ENCODE results near the gene TMEM63C.

TMEM63C gene, protein sequence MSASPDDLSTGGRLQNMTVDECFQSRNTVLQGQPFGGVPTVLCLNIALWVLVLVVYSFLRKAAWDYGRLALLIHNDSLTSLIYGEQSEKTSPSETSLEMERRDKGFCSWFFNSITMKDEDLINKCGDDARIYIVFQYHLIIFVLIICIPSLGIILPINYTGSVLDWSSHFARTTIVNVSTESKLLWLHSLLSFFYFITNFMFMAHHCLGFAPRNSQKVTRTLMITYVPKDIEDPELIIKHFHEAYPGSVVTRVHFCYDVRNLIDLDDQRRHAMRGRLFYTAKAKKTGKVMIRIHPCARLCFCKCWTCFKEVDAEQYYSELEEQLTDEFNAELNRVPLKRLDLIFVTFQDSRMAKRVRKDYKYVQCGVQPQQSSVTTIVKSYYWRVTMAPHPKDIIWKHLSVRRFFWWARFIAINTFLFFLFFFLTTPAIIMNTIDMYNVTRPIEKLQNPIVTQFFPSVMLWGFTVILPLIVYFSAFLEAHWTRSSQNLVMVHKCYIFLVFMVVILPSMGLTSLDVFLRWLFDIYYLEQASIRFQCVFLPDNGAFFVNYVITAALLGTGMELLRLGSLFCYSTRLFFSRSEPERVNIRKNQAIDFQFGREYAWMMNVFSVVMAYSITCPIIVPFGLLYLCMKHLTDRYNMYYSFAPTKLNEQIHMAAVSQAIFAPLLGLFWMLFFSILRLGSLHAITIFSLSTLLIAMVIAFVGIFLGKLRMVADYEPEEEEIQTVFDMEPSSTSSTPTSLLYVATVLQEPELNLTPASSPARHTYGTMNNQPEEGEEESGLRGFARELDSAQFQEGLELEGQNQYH

DNA sequence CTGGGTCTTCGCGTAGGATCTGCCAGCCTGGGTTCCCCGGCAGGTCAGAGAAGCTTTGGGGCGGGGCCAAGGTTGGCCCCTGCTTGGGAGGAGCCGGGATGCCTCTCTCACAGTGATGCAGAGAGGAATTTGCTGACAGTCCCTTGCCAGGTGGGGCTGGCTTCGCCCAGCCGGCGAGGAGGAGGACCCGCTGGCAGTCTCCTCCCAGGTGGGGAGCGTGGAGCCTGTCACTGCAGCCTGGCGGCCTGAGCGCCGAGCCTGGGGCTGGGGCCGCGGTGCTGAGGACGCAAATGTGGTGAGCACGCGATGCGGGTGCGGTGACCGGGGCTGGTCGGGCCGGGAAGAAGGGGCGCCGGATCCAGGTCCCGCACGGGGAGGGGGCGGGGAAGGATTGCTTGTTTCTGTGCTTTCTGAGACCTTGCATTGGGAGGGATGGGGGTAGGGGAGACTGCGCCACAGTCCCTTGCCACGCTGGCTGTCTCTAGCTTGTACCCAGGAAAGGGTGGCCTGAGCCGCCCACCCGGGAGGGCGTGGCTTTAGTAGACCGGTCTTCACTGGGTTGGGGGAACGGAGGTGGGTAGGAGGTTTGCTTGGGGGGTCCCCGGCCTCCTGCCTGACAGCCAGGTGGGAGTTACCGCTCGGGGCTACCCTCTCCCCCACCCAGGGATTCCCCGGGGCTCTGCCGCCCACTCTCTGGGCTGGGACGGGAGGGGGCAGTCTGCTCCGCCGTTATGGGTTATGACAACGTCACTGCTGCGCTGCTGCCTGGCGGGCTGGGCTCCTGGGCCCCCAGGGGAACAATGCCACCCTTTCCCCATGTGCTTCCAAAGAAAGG lies at the start of gene TMEM63C:
TMEM63C (plus strand) TSS at position 196 of the 835 bp plus-strand sequence. CDS start 37,016 bp downstream, outside the sequence.
- DNase-seq = peak; percentile 65 to 70

DNA sequence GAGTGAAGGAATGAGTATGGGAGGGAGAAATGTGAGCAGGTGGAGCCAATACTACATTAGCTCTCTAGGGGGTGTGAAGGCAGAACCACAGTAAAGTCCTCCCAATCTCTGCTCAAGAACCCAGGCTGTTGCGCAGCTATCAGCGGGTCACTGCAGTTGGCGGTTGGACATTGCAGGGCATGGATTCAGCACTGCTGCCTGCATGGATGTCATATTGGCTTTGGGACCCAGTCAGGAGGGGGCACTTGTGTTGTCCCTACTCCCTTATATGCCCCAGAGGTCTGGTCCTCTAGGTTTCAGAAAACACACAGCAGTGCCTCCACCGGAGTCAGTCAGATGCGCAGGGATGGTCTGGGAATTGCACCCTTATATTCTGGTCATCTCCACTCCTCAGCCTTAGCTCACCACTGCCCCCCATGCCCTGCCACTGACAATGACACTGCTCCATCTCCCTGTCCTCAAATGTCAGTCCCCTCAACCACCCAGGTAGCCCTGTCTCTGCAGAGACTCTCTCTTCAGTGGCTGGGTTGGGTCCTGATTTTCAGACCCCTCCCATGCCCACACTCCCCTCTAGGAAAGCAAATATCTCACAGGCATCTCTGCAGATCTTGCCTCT lies 49.6 kb upstream of the TMEM63C start:
- DNase-seq = no peak

DNA sequence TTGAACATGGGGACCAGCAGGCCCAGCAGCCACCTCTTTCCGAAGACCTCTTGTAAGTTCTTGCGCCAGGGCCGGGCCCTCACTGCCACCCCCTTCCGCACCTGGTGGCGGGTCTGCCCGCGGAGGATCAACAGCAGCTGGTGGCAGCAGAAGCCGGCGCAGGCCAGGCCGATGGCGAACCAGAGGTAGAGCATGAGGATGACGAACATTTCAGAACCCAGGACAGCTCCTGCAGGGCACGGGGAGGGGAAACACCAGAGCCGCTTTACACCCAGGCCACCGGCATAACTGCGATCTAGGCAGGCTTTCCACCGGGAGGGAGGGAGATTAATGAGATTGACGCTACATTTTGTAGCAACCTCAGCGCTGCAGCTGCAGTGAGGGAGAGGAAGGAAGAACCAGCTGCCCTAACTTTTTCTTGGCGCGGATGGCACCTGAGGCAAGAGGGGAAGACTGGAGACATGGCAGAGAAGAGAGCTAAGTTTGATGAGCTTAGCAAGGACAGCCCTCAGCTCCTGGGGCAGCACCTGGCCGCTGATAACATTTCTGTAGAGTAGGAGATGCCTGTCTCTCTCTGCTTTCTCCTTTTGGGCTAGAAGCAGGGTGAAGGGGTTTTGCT lies 47.8 kb upstream of the TMEM63C start:
- peak; percentile 38 to 50 for DNase-seq

DNA sequence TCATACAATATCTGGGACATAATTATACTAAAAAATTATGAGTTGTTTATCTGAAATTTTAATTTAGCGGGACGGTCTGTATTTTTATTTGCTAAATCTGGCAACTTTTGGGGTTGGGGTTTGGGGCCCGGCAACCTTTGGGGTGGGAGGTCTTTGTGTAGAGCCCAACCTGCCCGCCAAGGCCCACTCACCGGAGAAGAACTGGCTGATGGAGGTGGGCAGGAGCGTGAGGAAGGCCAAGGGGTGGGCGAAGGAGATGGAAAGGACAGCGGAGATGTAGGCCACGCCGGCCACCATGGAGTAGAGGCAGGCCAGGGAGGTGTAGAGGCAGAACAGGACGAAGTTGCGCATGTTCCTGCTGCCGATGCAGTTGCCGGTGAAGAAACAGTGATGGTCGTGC lies 42.6 kb upstream of the TMEM63C start:
- DNase-seq = no peak

DNA sequence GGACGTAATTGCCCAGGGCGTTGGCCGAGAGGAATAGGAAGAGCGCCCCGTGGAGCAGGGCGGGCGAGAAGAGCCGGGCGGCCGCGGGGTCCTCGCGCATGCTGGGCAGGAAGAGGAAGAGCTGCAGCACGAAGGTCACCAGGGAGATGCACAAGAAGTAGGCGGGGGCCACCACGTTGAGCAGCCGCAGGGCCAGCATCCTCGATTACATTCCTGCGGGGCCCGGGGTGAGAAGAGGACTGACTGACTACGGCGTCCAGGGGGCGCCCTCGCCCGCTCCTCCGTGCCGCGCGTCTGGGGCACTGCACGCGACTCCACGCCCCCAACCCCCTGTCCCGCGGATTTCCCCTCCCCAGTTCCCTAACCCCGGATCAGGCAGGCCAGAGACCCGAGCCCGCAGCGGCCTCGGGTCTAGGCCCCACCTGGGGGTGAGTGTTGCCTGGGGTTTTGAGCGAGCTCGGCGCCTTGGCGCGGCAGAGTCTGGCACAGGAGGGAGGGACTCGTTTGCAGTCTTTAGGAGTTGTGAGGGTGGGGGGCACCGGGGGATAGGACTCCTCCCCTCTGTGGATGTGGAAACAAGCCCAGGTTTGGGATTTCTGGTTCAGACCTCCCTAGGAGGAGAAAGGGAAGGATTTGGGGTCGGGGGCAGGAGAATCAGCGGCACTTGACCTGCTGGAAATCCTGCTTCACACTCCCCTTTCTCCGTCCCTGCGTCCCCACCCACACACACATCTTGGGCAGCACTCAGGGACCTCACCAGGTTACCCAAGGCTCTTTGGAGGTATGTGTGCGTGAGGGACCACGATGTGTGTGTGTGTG lies 41.8 kb upstream of the TMEM63C start:
- DNase-seq = peak in 1 of 2 donors; percentile 16

DNA sequence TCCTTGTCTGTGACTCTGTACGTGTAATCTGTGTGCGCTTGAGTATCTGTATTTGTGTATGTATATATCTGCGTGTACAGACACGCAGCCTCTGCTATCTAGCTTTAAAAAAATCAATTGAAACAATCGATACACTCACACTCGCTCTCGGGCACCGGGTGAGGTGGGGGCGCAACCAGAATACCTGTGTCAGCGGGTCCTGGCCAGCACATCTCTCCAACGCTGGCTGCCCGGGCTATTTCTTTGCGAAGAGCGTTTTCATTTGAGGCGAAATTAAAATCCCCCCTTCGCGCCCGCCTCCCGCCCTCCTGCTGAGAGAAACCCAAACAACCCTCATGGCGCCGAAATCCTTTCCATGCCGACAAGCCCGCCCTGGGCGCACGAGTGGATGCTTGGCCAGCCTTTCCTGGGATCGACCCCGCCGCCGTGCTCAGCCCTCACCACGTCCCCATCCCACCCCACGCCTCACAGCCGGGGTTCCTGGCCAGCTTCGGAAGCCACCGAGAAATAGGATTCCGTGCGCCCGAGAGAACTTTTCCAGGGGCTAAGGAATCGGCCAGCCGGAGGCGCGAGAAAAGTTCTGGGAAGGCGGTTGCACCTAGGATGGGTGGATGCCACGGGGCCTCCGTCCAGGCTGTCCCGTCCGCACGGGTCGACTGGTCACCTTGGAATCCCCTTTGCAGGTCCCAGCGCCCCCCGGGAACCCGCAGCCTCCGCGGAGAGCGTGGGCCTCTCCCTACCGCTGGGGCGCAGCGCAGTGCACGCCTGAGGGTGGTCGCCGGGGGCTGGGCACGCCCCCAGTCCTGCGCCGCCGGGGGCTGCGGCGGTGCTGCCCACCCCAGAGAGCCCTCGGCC lies 41.0 kb upstream of the TMEM63C start:
- DNase-seq = no peak

DNA sequence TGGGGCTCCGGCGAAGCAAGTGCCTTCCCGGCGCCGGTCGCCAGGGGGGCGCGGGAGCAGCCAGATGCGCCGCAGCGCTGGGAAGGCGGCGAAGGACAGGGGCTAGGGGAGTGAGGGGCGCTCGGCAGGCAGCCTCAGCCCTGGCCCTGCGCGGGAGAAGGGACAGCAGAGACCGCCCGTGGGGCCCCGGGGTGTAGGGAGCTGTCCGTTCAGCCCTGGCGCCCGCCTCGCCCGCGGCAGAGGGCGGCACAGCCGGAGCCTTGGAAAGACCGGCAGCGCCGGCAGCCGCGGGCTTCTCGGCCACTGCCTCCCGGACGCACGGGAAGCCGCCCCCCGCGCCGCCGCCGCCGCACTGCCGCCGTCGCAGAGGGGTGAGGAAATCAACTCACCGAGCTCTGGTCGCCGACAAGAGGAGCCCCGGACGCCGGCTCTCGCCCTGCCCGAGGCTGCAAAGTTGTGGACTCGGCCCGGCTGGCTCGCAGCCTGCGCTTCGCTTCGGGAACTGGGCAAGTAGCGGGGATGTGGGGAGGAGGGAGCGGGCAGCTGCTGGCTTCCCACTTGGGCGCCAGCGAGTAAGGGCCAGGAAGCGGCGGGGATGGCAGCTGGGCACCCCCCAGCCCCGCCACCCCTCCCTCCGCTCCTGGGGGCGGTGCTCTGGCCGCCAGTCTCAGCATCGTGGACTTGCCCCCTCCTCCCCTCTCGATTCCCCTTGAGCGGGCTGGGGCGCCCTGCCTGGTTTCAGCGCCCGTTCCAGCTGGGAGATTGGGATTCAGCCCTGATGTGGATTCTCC lies 40.2 kb upstream of the TMEM63C start, which contains the start of gene ZDHHC22:
ZDHHC22 (minus strand) TSS at position 578 of the 791 bp plus-strand sequence. CDS start 2,053 bp downstream, outside the sequence.
- no peak for DNase-seq

DNA sequence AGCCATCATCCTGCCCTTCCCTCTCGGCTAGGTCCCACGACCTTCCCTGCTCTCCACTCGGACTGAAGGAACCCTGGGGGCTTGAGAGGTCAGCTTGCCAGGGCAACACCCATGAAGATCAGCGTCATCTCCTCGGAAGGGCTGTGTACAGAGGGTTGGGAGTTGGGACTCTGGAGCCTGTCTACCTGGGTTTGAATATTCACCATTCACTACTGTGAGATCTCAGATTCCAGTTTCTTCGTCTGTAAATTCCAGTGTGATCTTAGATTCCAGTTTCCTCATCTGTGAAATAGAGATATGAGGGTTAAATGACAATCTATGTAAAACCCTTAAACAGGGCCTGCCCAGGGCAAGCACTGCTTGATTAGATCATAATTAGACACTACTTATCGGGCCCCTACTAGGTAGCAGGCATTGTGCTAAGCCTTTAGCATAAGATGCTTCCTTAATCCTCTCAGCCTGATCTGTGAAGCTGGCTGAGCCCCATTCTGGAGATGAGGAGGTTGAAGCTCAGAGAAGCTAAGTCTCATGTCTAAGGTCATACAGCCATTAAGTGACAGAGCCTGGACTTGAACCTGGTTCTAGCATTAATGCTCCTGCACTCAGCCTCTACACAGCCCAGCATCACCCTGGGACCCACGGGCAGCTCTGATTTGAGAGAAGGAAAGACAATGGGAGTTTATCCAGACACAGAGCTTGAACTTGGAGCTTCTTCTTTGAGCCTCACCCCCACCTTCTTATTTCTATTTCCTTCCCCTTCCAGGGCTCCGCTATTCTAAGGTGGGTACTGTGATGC lies 39.4 kb upstream of the TMEM63C start:
- no peak for DNase-seq

DNA sequence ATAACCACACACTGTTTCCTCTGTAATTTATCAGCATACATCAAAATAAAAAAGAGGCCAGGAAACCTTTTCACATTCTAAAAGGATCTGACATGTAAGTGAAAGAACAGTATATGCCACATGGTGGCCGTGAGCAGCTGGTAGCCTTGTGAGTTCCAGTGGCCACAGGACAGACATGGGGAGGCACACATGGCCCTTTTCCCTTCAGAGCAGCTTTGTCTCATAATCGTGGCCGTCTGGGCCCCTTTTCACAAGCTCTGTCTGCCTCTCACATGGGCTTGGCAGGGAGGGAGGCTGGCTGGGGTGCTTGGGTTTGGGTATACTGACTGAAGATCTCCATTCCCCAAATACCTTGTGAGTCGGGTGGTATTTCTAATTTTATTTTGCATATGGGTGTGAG lies 38.5 kb upstream of the TMEM63C start:
- DNase-seq = no peak

DNA sequence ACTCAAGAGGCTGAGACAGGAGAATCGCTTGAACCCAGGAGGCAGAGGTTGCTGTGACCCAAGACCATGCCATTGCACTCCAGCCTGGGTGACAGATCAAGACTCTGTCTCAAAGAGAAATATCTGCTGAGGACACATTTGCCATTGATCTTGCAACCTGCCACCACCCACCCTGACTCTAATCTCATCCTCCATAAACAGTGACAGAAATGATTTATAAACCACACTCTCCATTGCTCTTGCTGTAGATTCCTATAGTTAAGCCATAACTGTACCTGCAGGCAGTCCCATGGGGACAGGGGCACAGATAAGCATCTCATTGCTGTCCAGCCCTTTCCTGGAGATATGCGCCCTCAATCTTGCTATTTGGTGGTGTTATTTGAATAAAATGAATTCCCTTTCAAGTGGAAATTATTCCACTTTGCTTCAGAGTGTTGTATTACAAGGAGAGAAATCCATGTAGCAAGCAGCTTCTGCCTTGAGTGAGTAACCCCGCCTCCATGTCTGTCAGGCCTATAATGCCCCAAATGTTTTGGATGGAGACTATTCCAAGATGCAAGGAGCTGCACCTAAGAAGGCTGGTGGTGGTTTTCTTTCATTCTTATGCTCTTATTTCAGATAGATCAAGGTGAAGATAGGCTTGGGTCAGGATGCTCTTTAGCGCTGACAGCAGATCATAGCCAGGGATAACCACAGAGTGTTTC lies 37.0 kb upstream of the TMEM63C start:
- DNase-seq = no peak

DNA sequence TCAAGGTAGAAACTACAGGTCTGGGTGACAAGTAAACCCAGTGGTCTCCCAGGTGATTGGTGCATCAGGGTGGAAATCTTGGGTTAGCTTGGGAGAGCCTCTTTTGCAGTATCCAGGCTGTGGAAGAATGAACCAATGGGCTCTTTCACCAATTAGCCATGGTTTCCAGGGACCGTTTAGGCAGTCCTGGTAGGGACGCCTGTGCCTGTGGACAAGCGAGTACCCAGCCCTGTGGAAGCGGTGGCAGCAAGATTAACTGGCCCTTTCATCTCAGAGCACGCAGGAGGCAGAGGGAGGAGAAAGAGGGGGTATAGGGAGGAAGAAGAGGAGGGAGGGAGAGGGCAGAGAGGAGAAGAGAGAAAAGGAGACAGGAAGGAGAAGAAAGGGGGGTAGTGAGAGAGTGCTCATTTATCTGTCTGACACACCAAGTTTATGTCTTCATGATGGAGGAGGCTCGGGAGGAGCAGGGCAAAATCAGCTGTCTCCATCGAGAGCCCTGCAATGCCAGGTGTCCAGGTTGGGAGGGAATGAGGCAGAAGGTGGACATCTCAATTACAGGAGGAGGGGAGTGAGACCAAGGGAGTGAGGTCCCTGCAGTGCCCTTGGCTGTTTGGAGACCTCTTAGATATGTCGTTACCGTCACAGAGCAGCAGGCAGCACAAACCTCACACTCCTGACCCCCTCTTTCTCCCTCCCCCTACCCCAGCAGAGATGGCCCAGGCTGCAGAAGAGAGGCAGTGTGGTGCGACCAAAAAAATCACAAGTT lies 35.4 kb upstream of the TMEM63C start:
- no peak for DNase-seq

DNA sequence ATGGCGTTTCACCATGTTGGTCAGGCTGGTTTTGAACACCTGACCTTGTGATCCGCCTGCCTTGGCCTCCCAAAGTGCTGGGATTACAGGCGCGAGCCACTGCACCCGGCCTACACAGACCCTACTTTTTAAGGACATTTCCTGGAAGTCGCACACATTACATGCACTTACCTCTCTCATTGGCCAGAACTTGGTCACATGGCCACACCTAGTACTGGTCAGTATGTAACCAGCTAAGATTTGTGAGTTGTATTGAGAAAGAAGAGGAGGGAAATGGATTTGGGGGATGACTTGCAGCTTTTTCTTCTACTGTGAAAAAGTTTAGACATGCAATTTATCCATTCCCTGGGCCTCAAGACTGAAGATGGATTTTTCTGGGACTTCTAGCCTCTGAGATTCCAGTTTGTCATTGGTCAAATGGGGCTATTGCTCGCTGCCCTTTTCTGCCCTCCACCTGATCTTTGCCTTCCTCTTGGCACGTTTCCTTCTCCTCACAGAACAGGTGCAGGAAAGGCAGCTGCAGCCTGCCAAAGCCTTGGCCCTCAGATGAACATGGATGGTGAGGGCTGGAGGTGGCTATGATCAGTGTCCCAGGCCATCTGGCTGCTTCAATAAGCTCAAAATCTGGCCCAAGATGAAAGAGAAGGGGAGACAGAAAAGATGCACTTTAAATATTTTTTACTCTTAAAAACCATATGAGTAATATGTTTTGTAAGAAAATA lies 32.9 kb upstream of the TMEM63C start:
- no peak for DNase-seq

DNA sequence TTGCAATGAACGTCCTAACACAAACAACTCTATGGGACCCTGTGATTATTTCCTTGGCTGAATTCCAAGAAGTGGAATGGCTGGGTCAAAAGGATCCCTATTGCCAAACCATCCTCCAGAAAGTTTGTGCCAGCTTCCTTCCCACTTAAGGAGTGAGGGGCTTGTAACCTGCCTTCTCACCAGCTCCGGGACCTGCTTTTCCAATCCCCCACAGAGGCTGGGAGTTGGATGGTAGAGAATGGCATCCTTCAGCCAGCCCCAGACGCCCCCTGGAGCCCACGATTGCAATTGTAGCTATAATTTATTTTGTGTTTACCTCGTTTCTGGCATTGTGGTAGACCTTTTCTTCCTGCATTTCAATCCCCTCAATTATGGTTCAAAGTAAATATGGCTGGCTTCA lies 30.4 kb upstream of the TMEM63C start:
- no peak for DNase-seq

DNA sequence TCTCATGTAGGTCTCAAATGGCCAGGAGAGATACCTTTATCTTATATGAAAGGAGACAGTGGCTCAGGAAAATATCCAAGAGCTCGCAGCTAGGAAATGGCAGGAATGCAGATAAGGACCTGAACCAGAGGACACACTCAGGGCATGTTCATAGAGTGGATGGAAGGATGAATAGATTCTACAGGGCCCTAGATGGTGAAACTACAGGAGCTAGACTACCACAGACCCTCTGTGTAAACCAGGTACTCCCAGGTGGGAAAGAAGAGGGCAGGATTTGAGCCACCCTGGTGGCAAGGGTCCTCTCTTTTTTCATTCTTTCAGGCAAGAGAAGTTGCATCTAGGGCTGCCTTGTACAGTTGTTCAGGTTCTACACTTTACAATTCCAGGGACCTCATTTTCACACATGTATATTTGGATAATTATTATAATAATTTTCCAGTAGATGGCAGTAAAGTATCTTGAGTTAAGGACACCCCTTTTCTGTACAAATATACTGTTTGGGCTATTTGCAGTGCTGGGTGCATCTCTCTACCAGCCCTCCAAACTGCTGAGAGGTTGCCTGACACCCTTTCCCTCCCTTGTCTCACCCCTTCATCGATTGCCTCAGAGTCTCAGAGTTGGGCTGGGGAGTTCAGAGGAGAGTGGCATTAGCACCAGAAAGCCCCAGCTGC lies 29.5 kb upstream of the TMEM63C start:
- peak in 1 of 2 donors; percentile 38 for DNase-seq

DNA sequence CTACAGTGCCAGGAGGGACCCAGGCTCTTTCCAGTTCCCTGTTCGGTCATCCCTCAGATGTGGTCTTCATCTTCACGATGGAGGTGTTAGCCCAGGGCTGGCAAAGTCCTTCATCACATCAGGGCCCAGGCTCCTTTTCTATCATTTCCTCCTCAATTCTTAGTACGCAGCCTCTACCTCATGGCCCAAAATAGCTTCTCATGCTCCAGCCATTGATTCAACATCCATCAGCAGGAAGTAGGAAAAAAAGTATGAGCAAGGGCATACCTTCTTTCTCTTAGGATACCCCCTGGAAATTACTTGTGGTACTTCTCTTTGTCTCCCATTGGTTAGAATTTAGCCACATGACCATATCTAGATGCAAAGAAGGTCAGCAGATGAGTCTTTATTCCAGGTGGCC lies 27.8 kb upstream of the TMEM63C start:
- no peak for DNase-seq

DNA sequence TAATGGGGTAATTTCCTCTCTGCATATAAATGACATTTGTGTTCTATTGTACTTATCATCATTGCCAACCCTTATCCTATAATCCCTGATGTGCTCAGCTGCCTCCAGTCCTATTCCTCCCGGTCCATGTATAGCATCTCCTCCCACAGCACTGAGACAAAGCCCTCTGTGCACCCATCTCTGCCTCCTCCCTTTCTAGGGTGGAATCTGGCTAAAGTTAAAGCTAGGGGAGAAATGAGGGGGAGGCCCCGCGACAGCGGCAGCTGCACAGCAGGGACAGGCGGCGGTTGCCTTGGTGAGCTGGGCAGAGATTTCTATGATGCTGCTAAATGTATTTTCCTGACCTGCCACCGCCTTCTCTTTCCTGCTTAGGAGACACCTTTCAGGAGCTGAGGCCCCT lies 27.2 kb upstream of the TMEM63C start:
- DNase-seq = no peak

Data from CD4-positive, alpha-beta T cell treated with Interleukin-4 for 1 hour (primary cell).